ENCODE data around the gene MRTFA. TPM values are rescaled to one million over a fixed set of nuclear protein-coding genes. Genes with fewer than 3 reads are reported as not detected.

The MRTFA gene
- total RNA-seq, 1 experiment from 2014 or later: 44.7 TPM

DNA sequence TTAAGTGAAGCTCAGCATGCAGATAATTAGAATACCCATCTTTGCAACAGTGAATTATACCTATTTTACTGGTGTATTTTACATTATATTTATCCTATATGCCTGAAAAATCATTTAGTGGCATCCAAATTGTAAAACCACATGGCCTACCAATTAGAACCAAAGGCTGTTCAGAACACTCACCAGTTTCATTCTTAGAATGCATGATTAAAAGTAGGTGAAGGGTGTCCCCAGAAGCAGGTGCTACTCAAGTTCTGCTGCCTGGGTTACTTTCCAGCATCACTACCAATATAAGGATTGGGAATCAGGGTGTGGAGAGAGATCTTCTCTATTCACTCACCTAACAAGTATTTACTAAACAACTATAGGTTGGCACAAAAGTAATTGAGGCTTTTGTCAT, 162.8 kb downstream of the MRTFA start:
- H3K4me2 ChIP-seq: no peak overlapping the region
- H3K4me3 ChIP-seq: no peak overlapping the region
- peaks cover 15% of the 10 kb centered on the region for H3K4me1 ChIP-seq (replicated peaks; ENCODE audit: insufficient read depth)
- POLR2A ChIA-PET (ENCODE audit: unreplicated experiment): interaction anchor here (0.7 kb wide), 2 partner anchors 64 to 116 kb away, joined by 3 to 9 read pairs; no protein-coding TSS in a partner anchor
- no peaks in the 10 kb centered on the region for H4K20me1 ChIP-seq (ENCODE audit: insufficient read depth)
- peaks cover 34% of the 10 kb centered on the region for H3K79me2 ChIP-seq (ENCODE audit: low read depth)
- no peak for DNase-seq
- no peaks in the 10 kb centered on the region for H3K27me3 ChIP-seq (ENCODE audit: insufficient read depth, low read depth)
- CTCF ChIA-PET: interaction anchor here (0.6 kb wide), 1 partner anchor 12 kb away, joined by 3 read pairs; no protein-coding TSS in a partner anchor
- H2AFZ ChIP-seq: no peak overlapping the region
- BruUV-seq (replicated peaks): no TSS peak
- peaks cover 8% of the 10 kb centered on the region; the same call in 1 of the 2 replicates for H3F3A ChIP-seq (ENCODE audit: insufficient read depth, low read depth)
- TF ChIP-seq EZH2 (IDR thresholded peaks at IDR 0.05; ENCODE audit: low read depth) (no peak), CTCF (conservative IDR thresholded peaks at IDR 0.05) (no peak)
- H3K9me3 ChIP-seq (ENCODE audit: insufficient read depth, low read depth): no peaks in the 10 kb centered on the region
- no peaks in the 10 kb centered on the region for H3K9me2 ChIP-seq (ENCODE audit: insufficient read depth)
- no peak overlapping the region for H3K27ac ChIP-seq
- no peaks in the 10 kb centered on the region for H3K36me3 ChIP-seq (ENCODE audit: low read depth)
- intact Hi-C loops (cut with micrococcal nuclease; ENCODE audit: unreplicated experiment): no loop called here

DNA sequence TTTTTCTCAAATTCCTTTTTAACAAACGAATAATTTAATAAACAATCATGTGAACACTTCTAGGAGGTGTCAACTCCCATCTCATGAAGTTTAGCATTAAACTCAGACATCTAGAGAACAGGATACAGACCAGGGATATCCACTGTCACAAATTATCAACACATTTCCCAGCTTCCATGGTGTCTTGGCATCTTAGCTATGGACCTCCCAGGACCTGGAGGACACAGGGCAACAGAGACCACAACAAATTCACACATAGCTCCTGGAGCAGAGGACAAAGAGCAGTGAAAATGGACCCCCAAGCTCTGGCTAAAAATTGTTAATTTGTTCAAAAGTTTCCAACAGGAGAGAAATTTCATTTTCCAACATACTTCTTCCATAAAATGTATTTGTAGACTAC, 163.9 kb downstream of the MRTFA start:
- Histone ChIP-seq H3K9me3 (ENCODE audit: insufficient read depth, low read depth) (no peaks in the 10 kb centered on the region), H3K27ac (no peak overlapping the region), H3F3A (ENCODE audit: insufficient read depth, low read depth) (peaks cover 3% of the 10 kb centered on the region; the same call in 1 of the 2 replicates), H2AFZ (no peak overlapping the region), H3K36me3 (ENCODE audit: low read depth) (no peaks in the 10 kb centered on the region), H4K20me1 (ENCODE audit: insufficient read depth) (no peaks in the 10 kb centered on the region), H3K27me3 (ENCODE audit: insufficient read depth, low read depth) (no peaks in the 10 kb centered on the region), H3K79me2 (ENCODE audit: low read depth) (peaks cover 30% of the 10 kb centered on the region), H3K4me2 (no peak overlapping the region), H3K9me2 (ENCODE audit: insufficient read depth) (no peaks in the 10 kb centered on the region), H3K4me1 (replicated peaks; ENCODE audit: insufficient read depth) (peaks cover 3% of the 10 kb centered on the region; the same call in 1 of the 2 replicates), H3K4me3 (no peak overlapping the region)
- no peak for DNase-seq
- intact Hi-C loops (cut with micrococcal nuclease; ENCODE audit: unreplicated experiment): no loop called here
- BruUV-seq (replicated peaks): no TSS peak
- TF ChIP-seq CTCF (conservative IDR thresholded peaks at IDR 0.05): no peak
- no peak for TF ChIP-seq EZH2 (IDR thresholded peaks at IDR 0.05; ENCODE audit: low read depth)
- CTCF ChIA-PET: no interaction called here
- POLR2A ChIA-PET (ENCODE audit: unreplicated experiment): no interaction called here

GRCh38 chr22:40472051-40472450, 164.5 kb downstream of the MRTFA start:
- Histone ChIP-seq H3K27me3 (ENCODE audit: insufficient read depth, low read depth) (no peaks in the 10 kb centered on the region), H3K79me2 (ENCODE audit: low read depth) (peaks cover 32% of the 10 kb centered on the region), H3K4me1 (replicated peaks; ENCODE audit: insufficient read depth) (no peaks in the 10 kb centered on the region), H3K9me3 (ENCODE audit: insufficient read depth, low read depth) (no peaks in the 10 kb centered on the region), H4K20me1 (ENCODE audit: insufficient read depth) (peaks cover 4% of the 10 kb centered on the region; the same call in 1 of the 2 replicates), H3K27ac (no peak overlapping the region), H3K4me2 (no peak overlapping the region), H3K9me2 (ENCODE audit: insufficient read depth) (no peaks in the 10 kb centered on the region), H2AFZ (no peak overlapping the region), H3F3A (ENCODE audit: insufficient read depth, low read depth) (peaks cover 3% of the 10 kb centered on the region; the same call in 1 of the 2 replicates), H3K4me3 (no peak overlapping the region), H3K36me3 (ENCODE audit: low read depth) (no peaks in the 10 kb centered on the region)
- intact Hi-C loops (cut with micrococcal nuclease; ENCODE audit: unreplicated experiment): no loop called here
- ChIA-PET POLR2A (ENCODE audit: unreplicated experiment) (no interaction called here), CTCF (no interaction called here)
- DNase-seq: no peak
- no TSS peak for BruUV-seq (replicated peaks)
- no peak for TF ChIP-seq CTCF (conservative IDR thresholded peaks at IDR 0.05)
- no peak for TF ChIP-seq EZH2 (IDR thresholded peaks at IDR 0.05; ENCODE audit: low read depth)

Measured in PC-9 (cell line).